BLaER1 treated with 17β-estradiol and CSF1 and Interleukin-3, amounts not matched to agents 10 nM and 100 nM (cell line): ENCODE data around the gene NUTF2.
"Not testable (repeated sequence)": the region's sequence is repeated elsewhere in the genome, so short reads cannot be mapped to it uniquely, and the experiment has no call there.

ENCODE experiments used
- H3K27ac ChIP-seq, 11 experiments: shearing (Covaris generic); formaldehyde crosslinking; 2 replicates each; pipeline ENCODE4 v1.8.1; 2022
- H3K27me3 ChIP-seq, 11 experiments: shearing (Covaris generic); formaldehyde crosslinking; 2 replicates each; pipeline ENCODE4 v1.8.1; 2022
- H3K36me3 ChIP-seq, 11 experiments: shearing (Covaris generic); formaldehyde crosslinking; 2 replicates each; pipeline ENCODE4 v1.8.1; 2022
- H3K4me1 ChIP-seq, 10 experiments: shearing (Covaris generic); formaldehyde crosslinking; 2 replicates each; pipeline ENCODE4 v1.8.1; 2022
- H3K4me2 ChIP-seq, 11 experiments: shearing (Covaris generic); formaldehyde crosslinking; 2 replicates each; pipeline ENCODE4 v1.8.1; 2022
- H3K4me3 ChIP-seq, 10 experiments: shearing (Covaris generic); formaldehyde crosslinking; 2 replicates each; pipeline ENCODE4 v1.8.1; 2022
- H3K9ac ChIP-seq, 11 experiments: shearing (Covaris generic); formaldehyde crosslinking; 2 replicates each; pipeline ENCODE4 v1.8.1; 2022
- H3K9me3 ChIP-seq, 11 experiments: shearing (Covaris generic); formaldehyde crosslinking; replicated peaks in 1 of 11; 2 replicates each; pipeline ENCODE4 v1.8.1; 2022
- H4K20me1 ChIP-seq, 11 experiments: shearing (Covaris generic); formaldehyde crosslinking; 2 replicates each; pipeline ENCODE4 v1.8.1; 2022
- Cebpa-rat ChIP-seq, 11 experiments: shearing (Covaris generic); IDR thresholded peaks; 2 replicates each; pipeline ENCODE4 v1.8.1; 2022

Gene NUTF2

DNA sequence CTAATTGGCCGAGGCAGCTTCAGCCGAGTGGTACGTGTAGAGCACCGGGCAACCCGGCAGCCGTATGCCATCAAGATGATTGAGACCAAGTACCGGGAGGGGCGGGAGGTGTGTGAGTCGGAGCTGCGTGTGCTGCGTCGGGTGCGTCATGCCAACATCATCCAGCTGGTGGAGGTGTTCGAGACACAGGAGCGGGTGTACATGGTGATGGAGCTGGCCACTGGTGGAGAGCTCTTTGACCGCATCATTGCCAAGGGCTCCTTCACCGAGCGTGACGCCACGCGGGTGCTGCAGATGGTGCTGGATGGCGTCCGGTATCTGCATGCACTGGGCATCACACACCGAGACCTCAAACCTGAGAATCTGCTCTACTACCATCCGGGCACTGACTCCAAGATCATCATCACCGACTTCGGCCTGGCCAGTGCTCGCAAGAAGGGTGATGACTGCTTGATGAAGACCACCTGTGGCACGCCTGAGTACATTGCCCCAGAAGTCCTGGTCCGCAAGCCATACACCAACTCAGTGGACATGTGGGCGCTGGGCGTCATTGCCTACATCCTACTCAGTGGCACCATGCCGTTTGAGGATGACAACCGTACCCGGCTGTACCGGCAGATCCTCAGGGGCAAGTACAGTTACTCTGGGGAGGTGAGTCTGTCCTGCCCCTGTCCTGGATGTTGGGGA, 62.5 kb downstream of the NUTF2 start:
- peak overlapping the region in 4 of 11 experiments; percentile 1 to 26 (median 16); a peak in 4 of 22 replicates for H3K27ac ChIP-seq
- peaks cover 10 to 23% (median 21%) of the 10 kb centered on the region in 10 experiments for H3K4me1 ChIP-seq
- H3K36me3 ChIP-seq, result peaks cover 24 to 88% (median 49%) of the 10 kb centered on the region in 11 experiments
- H3K9ac ChIP-seq, result peak overlapping the region in 4 of 11 experiments; percentile 7 to 42 (median 29); a peak in 3 of 22 replicates
- H3K4me3 ChIP-seq, result no peak overlapping the region
- no peaks in the 10 kb centered on the region for H3K9me3 ChIP-seq
- H4K20me1 ChIP-seq, result peaks cover 7 to 85% (median 43%) of the 10 kb centered on the region in 11 experiments; a peak in 19 of 22 replicates
- H3K27me3 ChIP-seq, result no peaks in the 10 kb centered on the region
- no peak for TF ChIP-seq Cebpa-rat (IDR thresholded peaks at IDR 0.05)
- H3K4me2 ChIP-seq, result peak overlapping the region in 9 of 11 experiments; percentile 22 to 52 (median 33); a peak in 14 of 22 replicates

DNA sequence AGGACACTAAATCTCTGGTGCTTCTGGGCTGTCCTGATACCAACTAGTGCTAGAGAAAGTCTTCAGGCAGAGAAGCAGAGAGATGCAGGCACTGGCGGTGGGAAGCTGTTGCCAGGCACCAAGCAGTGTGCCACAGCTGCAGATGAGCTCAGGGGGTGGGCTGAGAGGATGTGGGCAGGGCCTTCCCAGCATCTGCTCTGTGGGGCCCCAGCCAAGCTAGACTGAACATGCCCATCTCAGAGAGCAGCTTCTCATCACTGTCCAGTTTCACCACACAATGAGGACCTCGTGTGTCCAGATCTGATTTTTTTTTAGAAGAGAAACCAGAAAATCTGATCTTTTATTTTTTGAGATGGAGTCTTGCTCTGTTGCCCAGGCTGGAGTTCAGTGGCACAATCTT, 63.4 kb downstream of the NUTF2 start:
- no peaks in the 10 kb centered on the region for H3K9me3 ChIP-seq
- peaks cover 7 to 85% (median 43%) of the 10 kb centered on the region in 11 experiments; a peak in 19 of 22 replicates for H4K20me1 ChIP-seq
- peak overlapping the region in 9 of 11 experiments; percentile 22 to 52 (median 33); a peak in 18 of 22 replicates for H3K4me2 ChIP-seq
- H3K4me3 ChIP-seq, result no peak overlapping the region
- peak overlapping the region in 9 of 11 experiments; percentile 1 to 64 (median 36); a peak in 12 of 22 replicates for H3K27ac ChIP-seq
- H3K4me1 ChIP-seq, result peaks cover 10 to 23% (median 21%) of the 10 kb centered on the region in 10 experiments
- H3K9ac ChIP-seq, result peak overlapping the region in 7 of 11 experiments; percentile 7 to 49 (median 28); a peak in 7 of 22 replicates
- no peaks in the 10 kb centered on the region for H3K27me3 ChIP-seq
- TF ChIP-seq Cebpa-rat (IDR thresholded peaks at IDR 0.05), result no peak
- peaks cover 24 to 88% (median 58%) of the 10 kb centered on the region in 11 experiments for H3K36me3 ChIP-seq

DNA sequence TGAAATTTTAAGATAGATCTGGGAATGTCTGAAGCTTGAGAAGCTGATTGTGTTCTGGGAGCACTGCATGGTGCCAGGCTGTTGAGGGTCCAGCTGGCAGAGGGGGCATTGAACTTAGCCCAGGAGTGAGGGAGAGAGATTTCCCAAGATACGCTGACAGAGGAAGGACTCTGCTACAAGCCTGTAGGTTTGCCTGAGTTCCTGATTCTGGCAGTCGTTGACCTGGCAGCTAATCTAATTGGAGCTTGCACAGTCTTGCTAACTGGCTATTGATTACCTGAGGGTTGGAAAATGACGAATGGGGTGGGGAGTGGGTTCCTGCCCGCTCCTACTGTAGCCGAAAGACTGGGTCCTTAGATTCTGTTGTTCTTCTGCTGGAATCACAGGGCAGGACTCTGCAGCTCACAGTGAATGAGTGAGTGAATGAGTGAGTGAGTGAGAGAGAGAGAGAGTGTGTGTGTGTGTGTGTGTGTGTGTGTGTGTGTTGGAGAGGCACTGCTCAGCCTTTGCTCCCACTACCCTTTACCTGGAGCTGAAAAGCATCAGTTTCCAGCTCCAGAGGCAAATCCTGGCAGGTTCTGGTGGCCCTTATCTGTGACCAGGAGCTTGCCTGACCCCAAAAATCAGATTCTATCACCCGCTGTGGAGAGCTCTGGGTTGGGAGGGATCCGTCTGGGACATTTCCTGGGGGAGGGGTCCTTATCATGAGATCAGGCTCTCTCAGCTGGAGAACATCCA, 68.2 kb downstream of the NUTF2 start:
- peaks cover 36 to 99% (median 76%) of the 10 kb centered on the region in 11 experiments for H4K20me1 ChIP-seq
- H3K4me3 ChIP-seq, result no peak overlapping the region
- no peaks in the 10 kb centered on the region for H3K9me3 ChIP-seq
- H3K36me3 ChIP-seq, result peaks cover 22 to 93% (median 76%) of the 10 kb centered on the region in 11 experiments
- TF ChIP-seq Cebpa-rat (IDR thresholded peaks at IDR 0.05), result no peak
- peaks cover 24 to 42% (median 32%) of the 10 kb centered on the region in 10 experiments for H3K4me1 ChIP-seq
- no peaks in the 10 kb centered on the region for H3K27me3 ChIP-seq
- H3K9ac ChIP-seq, result no peak overlapping the region
- H3K4me2 ChIP-seq, result no peak overlapping the region
- H3K27ac ChIP-seq, result no peak overlapping the region

DNA sequence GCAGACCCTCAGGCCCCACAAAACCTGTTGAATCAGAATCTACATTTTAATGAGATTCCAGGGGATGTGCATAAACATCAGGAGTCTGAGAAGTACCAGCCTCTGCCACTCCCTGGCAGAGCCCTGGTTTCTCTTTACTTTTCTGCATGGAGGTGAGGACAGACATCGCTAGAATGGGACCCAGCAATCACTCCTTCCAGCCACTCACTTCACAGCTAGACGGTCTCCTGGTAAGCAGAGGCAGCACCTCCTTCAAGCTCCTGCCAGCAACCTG, 68.7 kb downstream of the NUTF2 start:
- H3K4me2 ChIP-seq, result not testable (repeated sequence)
- H4K20me1 ChIP-seq, result peaks cover 35 to 99% (median 77%) of the 10 kb centered on the region in 11 experiments

DNA sequence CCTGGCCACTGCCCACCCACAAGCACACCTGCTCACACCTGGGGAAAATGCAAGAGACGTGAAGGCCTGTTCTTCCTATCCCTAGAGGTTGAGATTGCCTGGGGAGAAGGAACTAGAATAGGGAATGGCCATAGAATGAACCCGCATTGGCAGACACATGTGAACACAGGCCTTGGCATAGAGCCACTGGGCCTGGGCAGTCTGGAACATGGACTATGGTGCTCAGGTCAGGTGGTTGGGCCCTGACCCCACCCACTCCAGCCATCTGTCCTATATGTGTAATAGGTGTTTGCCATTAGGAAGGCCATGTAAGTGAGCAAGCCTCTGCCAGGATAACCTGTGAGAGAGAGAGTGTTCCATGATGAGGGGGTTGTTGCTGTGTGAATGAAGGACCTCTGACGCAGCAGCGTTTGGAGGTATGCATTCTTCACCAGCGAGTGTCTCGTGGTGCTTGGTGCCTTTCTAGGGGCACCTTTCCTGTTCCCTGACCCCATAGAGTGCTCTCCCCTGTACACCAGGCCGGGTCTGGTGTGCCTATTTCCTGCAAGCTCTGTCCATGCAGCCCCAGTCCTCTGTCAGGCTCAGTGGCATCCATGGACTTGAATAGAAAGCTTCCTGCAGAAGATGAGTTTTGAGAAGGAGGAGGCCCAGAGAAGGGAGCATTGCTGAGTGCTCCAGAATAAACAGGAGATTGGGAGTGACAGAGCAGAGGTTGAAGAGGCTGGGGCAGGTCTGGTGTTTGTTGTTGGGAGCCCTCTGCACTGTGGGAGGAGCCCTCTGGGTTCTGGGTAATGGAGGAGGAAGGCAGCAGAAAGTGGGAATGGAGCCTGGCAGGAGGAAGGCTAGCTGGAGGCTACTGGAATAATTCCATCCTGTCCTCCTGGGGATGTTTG, 69.3 kb downstream of the NUTF2 start:
- Histone ChIP-seq H3K4me1 (peaks cover 23 to 42% (median 32%) of the 10 kb centered on the region in 10 experiments), H3K36me3 (peaks cover 18 to 93% (median 74%) of the 10 kb centered on the region in 11 experiments), H3K27ac (no peak overlapping the region), H3K4me3 (no peak overlapping the region), H3K4me2 (no peak overlapping the region), H4K20me1 (peaks cover 34 to 99% (median 77%) of the 10 kb centered on the region in 11 experiments), H3K9ac (peak overlapping the region in 3 of 11 experiments; percentile 1 to 63 (median 47); a peak in 2 of 22 replicates), H3K9me3 (no peaks in the 10 kb centered on the region), H3K27me3 (no peaks in the 10 kb centered on the region)
- no peak for TF ChIP-seq Cebpa-rat (IDR thresholded peaks at IDR 0.05)

More for the DNA sequence above, 68.7 kb downstream of the NUTF2 start:
- not testable (repeated sequence) for H3K9ac ChIP-seq, H3K4me3 ChIP-seq, H3K27ac ChIP-seq, H3K9me3 ChIP-seq, H3K27me3 ChIP-seq
- Histone ChIP-seq H3K4me1 (peaks cover 20 to 42% (median 32%) of the 10 kb centered on the region in 10 experiments), H3K36me3 (peaks cover 20 to 97% (median 79%) of the 10 kb centered on the region in 11 experiments)

DNA sequence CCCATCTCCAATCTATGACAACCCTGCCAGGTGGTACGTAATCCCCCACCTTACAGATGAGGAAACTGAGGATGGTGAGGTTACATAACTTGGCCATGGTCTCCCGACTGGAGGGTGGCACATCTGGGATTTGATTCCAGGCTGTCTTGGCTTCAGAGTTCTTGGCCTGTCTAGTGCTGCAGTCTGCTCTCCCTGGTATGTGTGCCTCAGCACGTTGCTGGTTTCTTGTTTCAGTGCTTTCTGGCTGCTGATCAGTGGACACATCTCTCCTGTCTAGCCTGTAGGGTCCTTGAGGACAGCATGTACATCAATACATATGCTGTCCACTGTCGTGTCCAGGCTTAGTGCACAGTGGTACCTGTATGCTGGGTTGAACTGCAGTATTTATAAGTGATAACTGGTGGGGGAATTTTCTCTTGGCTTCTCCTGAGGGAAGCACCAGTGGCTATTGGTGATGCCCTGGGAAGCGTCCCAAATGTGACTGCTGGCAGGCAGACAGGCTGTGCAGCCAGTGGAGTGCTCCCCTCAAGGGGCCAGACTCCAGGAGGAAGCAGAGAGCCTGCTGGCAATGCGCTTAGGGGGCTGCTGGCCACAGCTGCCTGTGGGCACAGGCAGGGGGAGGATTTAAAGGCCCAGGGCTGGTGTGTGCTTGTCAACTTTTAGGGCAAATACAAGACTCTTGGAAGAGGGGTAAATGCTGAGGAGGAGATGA, 70.6 kb downstream of the NUTF2 start:
- peaks cover 18 to 84% (median 62%) of the 10 kb centered on the region in 11 experiments for H3K36me3 ChIP-seq
- H3K4me2 ChIP-seq, result peak overlapping the region in 5 of 11 experiments; percentile 4 to 47 (median 31); a peak in 7 of 22 replicates
- H3K27me3 ChIP-seq, result no peaks in the 10 kb centered on the region
- H3K4me3 ChIP-seq, result no peak overlapping the region
- H4K20me1 ChIP-seq, result peaks cover 42 to 99% (median 78%) of the 10 kb centered on the region in 11 experiments
- H3K9me3 ChIP-seq, result no peaks in the 10 kb centered on the region
- TF ChIP-seq Cebpa-rat (IDR thresholded peaks at IDR 0.05), result no peak
- peaks cover 35 to 53% (median 42%) of the 10 kb centered on the region in 10 experiments for H3K4me1 ChIP-seq
- H3K27ac ChIP-seq, result peak overlapping the region in 6 of 11 experiments; percentile 16 to 62 (median 40); a peak in 8 of 22 replicates
- H3K9ac ChIP-seq, result peak overlapping the region in 7 of 11 experiments; percentile 6 to 63 (median 47); a peak in 11 of 22 replicates

DNA sequence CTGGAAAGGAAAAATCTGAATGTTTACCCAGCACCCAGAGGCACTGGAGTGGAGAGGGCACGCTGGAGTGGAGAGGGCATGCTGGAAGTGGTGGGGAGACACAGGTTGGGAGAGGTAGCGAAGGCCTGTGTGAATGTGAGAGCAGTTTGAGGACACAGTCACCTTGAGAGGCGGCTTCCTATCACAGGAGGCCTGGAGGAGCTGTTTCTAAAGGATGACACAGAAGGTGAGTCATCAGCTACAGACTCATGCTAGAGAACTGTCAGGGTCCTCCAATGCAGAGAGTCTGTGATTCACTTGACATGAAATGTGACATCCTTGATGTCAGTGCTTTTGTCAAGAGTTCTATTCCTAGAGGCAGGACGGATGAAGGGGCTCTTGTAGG, 71.1 kb downstream of the NUTF2 start:
- peaks cover 40 to 58% (median 47%) of the 10 kb centered on the region in 10 experiments for H3K4me1 ChIP-seq
- H3K27me3 ChIP-seq, result no peaks in the 10 kb centered on the region
- no peak for TF ChIP-seq Cebpa-rat (IDR thresholded peaks at IDR 0.05)
- peaks cover 46 to 99% (median 82%) of the 10 kb centered on the region in 11 experiments for H4K20me1 ChIP-seq
- H3K4me2 ChIP-seq, result peak overlapping the region in 5 of 11 experiments; percentile 4 to 47 (median 31); a peak in 7 of 22 replicates
- no peak overlapping the region for H3K4me3 ChIP-seq
- peak overlapping the region in 7 of 11 experiments; percentile 6 to 63 (median 47); a peak in 10 of 22 replicates for H3K9ac ChIP-seq
- H3K9me3 ChIP-seq, result no peaks in the 10 kb centered on the region
- peak overlapping the region in 6 of 11 experiments; percentile 16 to 62 (median 40); a peak in 8 of 22 replicates for H3K27ac ChIP-seq
- H3K36me3 ChIP-seq, result peaks cover 18 to 80% (median 64%) of the 10 kb centered on the region in 11 experiments
